Stomach (tissue), 4 donors: Measurements from ENCODE around the gene DEPDC1B.
"Not testable (repeated sequence)": the region's sequence is repeated elsewhere in the genome, so short reads cannot be mapped to it uniquely, and the experiment has no call there.

ENCODE experiments used
- POLR2A ChIP-seq, 4 donors: fragments of 450-650 bp; IDR thresholded peaks; one replicate each; pipeline ENCODE4 v1.6.1; 2016; ENCODE audit warnings: antibody characterized with exemption in 4 of 4, control low read depth in 2 of 4, mild to moderate bottlenecking in 1 of 4, moderate library complexity in 1 of 4
- TF ChIP-seq, protein P1 (sequence below), 7 experiments: fragments of 450-650 bp in 4 of 7; fragments of 200-600 bp in 3 of 7; sonication (generic) in 3 of 7; IDR thresholded peaks; one replicate each; pipeline ENCODE4 v1.5.1; 2016 to 2019; ENCODE audit warnings: antibody characterized with exemption in 7 of 7, control low read depth in 2 of 7, mild to moderate bottlenecking in 1 of 7

DNA sequence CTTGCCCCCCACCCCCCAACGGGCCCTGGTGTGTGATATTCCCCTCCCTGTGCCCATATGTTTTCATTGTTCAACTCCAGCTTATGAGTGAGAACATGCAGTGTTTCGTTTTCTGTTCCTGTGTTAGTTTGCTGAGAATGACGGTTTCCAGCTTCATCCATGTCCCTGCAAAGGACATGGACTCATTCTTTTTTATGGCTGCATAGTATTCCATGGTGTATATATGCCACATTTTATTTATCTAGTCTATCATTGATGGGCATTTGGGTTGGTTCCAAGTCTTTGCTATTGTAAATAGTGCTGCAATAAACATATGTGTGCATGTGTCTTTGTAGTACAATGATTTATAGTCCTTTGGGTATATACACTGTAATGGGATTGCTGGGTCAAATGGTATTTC, 11.9 kb upstream of the DEPDC1B start:
- TF ChIP-seq, protein P1, sequence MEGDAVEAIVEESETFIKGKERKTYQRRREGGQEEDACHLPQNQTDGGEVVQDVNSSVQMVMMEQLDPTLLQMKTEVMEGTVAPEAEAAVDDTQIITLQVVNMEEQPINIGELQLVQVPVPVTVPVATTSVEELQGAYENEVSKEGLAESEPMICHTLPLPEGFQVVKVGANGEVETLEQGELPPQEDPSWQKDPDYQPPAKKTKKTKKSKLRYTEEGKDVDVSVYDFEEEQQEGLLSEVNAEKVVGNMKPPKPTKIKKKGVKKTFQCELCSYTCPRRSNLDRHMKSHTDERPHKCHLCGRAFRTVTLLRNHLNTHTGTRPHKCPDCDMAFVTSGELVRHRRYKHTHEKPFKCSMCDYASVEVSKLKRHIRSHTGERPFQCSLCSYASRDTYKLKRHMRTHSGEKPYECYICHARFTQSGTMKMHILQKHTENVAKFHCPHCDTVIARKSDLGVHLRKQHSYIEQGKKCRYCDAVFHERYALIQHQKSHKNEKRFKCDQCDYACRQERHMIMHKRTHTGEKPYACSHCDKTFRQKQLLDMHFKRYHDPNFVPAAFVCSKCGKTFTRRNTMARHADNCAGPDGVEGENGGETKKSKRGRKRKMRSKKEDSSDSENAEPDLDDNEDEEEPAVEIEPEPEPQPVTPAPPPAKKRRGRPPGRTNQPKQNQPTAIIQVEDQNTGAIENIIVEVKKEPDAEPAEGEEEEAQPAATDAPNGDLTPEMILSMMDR (IDR thresholded peaks at IDR 0.05) = not testable (repeated sequence)
- not testable (repeated sequence) for TF ChIP-seq POLR2A (IDR thresholded peaks at IDR 0.05)
